Measurements from ENCODE around the gene CCDC117.

CCDC117 gene

GRCh38 chr22:28768701-28769393 lies 3.6 kb upstream of the CCDC117 start:
- in situ Hi-C loops (cut with MboI; ENCODE audit: low sequenced_read_pairs): no loop called here

GRCh38 chr22:28769394-28770085 lies 3.0 kb upstream of the CCDC117 start:
- in situ Hi-C loops (cut with MboI; ENCODE audit: low sequenced_read_pairs): no loop called here

DNA sequence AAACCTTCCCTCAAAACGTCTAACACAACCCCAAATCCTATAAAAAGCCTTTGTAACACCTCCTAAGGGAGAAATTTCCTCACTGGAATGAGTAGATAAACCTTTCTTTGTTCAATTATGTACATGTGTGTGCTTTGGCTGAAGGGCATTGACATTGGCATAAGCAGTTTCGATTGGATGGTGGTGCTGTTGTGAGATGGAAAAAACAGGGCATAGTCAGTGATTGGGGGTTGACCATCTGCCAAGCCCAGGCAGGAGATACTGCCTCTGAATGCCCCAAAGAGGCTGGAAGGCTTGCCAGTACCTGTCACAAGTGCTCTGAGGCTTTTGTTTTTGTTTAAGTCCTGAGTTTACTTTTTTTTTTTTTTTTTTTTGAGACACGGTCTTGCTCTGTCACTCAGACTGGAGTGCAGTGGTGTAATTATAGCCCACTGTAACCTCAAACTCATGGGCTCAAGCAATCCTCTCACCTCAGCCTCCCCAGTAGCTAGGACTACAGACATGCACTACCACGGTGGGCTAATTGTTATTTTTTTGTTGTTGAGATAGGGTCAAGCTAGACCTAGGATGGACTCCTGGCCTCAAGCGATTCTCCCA lies 1.2 kb upstream of the CCDC117 start:
- in situ Hi-C loops (cut with MboI; ENCODE audit: low sequenced_read_pairs): no loop called here

- in situ Hi-C loops (cut with MboI; ENCODE audit: low sequenced_read_pairs): no loop called here
Measured at GRCh38 chr22:28773461-28773867, 969 bp downstream of the CCDC117 start.

- in situ Hi-C loops (cut with MboI; ENCODE audit: low sequenced_read_pairs): no loop called here
Measured at GRCh38 chr22:28774378-28774777, 1.9 kb downstream of the CCDC117 start.

DNA sequence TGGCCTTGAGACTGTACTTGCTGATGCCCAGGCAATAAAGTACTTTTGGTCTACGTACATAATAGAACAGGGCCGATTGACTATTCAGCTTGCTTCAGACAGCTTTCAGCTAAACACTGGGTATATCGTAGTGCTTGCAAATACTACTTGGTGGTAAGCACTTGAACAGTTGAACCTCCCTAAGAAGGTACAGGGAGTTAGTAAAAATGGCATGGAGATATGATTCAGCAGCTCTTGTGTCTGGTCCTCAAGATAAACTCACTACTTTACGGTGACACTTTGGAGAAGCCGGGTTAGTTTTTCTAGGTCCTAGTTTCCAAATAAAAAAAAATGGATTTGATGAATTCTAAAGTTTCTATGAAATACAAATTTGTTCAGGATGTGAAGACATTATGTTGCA lies 7.3 kb downstream of the CCDC117 start:
- in situ Hi-C loops (cut with MboI; ENCODE audit: low sequenced_read_pairs): no loop called here

DNA sequence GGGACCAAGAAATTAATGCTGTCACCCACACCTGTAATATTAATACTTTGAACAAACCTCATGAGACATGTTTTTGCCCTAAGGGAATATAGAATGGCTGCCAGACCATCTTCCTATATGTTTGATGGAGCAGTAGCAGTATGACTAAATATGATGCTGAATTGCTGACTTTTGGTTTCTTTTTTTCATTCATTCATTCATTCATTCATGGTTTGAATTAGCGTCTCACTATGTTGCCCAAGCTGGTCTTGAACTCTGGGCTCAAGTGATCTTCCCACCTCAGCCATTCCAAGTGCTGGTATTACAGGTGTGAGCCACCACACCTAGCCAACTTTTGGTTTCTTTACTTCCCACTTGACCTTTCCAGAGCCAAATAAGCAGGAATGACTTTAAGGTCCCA lies 7.8 kb downstream of the CCDC117 start:
- in situ Hi-C loops (cut with MboI; ENCODE audit: low sequenced_read_pairs): no loop called here

GRCh38 chr22:28783786-28784671 lies 11.5 kb downstream of the CCDC117 start:
- in situ Hi-C loops (cut with MboI; ENCODE audit: low sequenced_read_pairs): no loop called here

- in situ Hi-C loops (cut with MboI; ENCODE audit: low sequenced_read_pairs): no loop called here
Measured at GRCh38 chr22:28788601-28789000, 16.1 kb downstream of the CCDC117 start.

DNA sequence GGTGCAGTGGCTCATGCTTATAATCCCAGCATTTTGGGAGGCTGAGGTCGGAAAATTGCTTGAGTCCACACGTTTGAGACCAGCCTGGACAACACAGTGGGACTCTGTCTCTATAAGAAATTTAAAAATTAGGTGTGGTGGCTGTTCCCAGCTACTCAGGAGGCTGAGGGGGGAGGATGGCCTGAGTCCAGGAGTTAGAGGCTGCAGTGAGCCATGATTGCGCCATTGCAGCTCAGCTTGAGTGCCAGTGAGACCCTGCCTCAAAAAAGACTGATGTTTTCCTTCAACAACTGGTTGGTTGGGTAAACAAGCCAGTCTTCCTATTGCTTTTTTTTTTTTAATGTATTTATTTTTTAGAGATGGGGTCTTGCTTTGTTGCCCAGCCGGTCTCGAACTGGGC lies 18.6 kb downstream of the CCDC117 start:
- in situ Hi-C loops (cut with MboI; ENCODE audit: low sequenced_read_pairs): no loop called here

GRCh38 chr22:28791841-28792490 lies 19.5 kb downstream of the CCDC117 start:
- in situ Hi-C loops (cut with MboI; ENCODE audit: low sequenced_read_pairs): no loop called here

DNA sequence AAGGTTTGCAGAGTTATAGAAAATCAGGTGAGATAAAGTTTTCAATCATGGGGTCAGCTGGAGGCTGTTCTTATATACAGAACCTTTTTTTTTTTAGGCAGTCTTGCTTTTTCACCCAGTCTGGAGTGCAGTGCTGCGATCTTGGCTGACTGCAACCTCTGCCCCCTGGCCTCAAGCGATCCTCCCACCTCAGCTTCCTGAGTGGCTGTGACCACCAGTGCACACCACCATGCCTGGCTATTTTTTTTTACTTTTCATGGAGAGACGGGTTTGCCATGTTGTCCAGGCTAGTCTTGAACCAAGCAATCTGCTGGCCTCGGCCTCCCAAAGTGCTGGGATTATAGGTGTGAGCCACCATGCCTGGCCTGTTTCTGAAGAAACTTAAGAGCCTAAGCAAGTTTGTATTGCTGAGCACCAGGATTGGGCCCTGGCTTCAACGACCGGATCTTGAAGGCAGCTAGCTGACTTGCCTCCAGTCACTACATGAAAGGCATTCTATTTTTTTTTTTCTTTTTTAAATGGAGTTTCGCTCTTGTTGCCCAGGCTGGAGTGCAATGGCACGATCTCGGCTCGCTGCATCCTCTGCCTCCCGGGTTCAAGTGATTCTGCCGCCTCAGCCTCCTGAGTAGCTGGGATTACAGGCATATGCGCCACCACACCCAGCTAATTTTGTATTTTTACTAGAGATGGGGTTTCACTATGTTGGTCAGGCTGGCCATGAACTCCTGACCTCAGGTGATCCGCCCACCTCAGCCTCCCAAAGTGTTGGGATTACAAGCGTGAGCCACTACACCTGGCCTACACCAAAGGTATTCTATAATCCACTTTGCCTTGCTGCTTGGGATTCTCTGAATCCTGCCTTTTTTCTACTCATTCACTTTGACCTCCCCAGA lies 20.2 kb downstream of the CCDC117 start:
- in situ Hi-C loops (cut with MboI; ENCODE audit: low sequenced_read_pairs): no loop called here

DNA sequence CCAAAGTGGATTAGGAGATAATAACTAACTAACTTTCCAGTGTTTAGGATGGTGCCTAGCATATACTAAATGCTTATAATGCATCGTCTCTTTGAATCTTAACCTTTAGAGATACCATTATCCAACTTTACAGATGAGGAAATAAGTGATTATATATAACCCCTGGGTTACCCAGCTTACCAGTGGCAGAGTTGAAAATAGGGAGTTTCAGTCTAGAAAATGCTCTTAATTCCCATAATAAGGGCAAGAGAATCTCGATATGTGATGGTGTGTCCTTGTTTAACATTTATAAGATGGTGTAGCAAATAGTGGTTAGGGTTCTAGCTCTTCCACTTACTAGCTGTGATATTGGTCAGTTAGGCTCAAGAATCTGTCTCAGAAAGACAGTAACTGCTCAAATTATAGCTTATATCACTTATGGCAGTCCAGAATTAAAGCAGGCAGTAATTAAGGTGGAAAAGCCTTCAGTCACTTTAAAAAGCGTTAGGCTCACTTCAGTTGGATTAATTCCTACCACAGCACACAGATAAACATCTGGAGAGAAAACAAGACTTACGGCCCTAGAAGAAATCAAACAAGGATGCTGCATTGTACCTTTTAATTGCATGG lies 21.6 kb downstream of the CCDC117 start:
- in situ Hi-C loops (cut with MboI; ENCODE audit: low sequenced_read_pairs): no loop called here

- in situ Hi-C loops (cut with MboI; ENCODE audit: low sequenced_read_pairs): no loop called here
Measured at GRCh38 chr22:28795071-28795693, 22.7 kb downstream of the CCDC117 start.

DNA sequence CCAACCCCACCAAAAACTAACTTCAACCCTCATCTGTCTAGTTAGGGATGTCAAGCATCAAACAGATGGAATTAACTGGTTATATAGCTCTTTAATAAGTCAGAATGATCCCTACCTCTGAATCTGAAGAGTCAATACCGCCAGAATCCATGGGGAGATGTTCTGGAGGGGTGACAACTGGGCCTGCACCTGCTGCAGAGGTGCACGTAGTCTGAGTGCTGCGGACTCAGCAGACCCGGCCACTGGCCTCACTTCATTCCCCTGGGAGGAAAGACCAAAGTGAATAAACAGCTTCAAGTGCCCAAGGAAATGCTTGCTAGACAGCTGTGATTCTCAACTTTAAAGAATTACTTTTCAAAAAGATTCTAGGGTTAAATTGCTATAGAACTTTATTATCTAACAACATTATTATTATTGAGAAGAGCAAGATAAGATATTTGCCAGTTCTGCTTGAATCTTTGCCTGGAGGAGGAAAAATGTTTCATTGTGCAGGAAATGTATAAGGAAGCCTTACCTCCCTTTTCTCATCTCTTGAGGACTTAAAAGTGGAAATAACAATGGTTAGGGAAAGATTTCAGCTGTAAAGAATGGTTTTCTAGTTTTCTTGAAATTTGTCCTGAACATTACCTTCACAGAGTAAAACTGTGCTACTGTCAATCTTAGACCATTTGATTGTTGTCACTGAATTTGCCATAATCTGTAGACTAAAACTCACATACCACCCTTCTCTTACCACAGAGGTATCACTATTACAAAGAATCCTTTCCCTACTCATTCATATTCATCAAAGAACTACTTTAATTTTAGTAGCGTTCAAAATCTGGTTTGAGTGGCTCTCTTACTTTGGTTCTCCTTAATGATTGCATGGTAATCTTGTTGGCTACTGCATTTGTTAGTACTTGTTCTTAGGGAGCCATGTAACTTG lies 23.7 kb downstream of the CCDC117 start:
- in situ Hi-C loops (cut with MboI; ENCODE audit: low sequenced_read_pairs): no loop called here

- in situ Hi-C loops (cut with MboI; ENCODE audit: low sequenced_read_pairs): no loop called here
Measured at GRCh38 chr22:28798810-28799605, 26.5 kb downstream of the CCDC117 start.

Data from HL-60/S4 treated with phorbol 12-myristate 13-acetate at 8.2 ng/mL for 4 days and 3 days (cell line).